ENCODE data around the gene RADIL. TPM values are rescaled to one million over a fixed set of nuclear protein-coding genes. Genes with fewer than 3 reads are reported as not detected.

RADIL gene
- total and polyA plus RNA-seq, 2 of the 13 experiments (the other 11 are each of a cell fraction or from before 2014, with no cell fraction given), result 0.05 to 0.09 TPM

GRCh38 chr7:4753598-4754432, 129.7 kb downstream of the RADIL start (continued):
- TF ChIP-seq ZNF407 (CRISPR knock-in tag; IDR thresholded peaks at IDR 0.05; ENCODE audit: not compliant biosample characterization), result peak; percentile 67
- TF ChIP-seq ARID5B (CRISPR knock-in tag; IDR thresholded peaks at IDR 0.05), result 0 out of 2 replicates have a peak, but pooled peaks have one; percentile 8
- no peak for TF ChIP-seq KAT7 (CRISPR knock-in tag; IDR thresholded peaks at IDR 0.05; ENCODE audit: borderline replicate concordance)
- TF ChIP-seq ERF (CRISPR knock-in tag; IDR thresholded peaks at IDR 0.05), result 0 out of 2 replicates have a peak, but pooled peaks have one; percentile 50
- TF ChIP-seq ZNF7 (CRISPR knock-in tag; IDR thresholded peaks at IDR 0.05), result peak; percentile 57; the same call in 1 of the 2 replicates
- peak; percentile 30; the same call in 1 of the 2 replicates for TF ChIP-seq SOX5 (CRISPR knock-in tag; IDR thresholded peaks at IDR 0.05; ENCODE audit: borderline replicate concordance)
- peak; percentile 47; the same call in 1 of the 2 replicates for TF ChIP-seq ZBTB38 (CRISPR knock-in tag; IDR thresholded peaks at IDR 0.05)
- peak; percentile 41; the same call in 1 of the 3 replicates for TF ChIP-seq MXI1 (IDR thresholded peaks at IDR 0.05; ENCODE audit: borderline replicate concordance, low read depth, low read length)
- TF ChIP-seq FOSL2 (CRISPR knock-in tag; IDR thresholded peaks at IDR 0.05), result peak; percentile 38; the same call in 1 of the 2 replicates
- peak; percentile 73 for TF ChIP-seq XRCC5 (optimal IDR thresholded peaks at IDR 0.05; ENCODE audit: low read length)
- no peak for TF ChIP-seq NR0B2 (CRISPR knock-in tag; IDR thresholded peaks at IDR 0.05)
